22Rv1 (cell line): ENCODE results near the gene KLF2.

Experiments used
- CTCF ChIP-seq: fragments of 450-650 bp; IDR thresholded peaks from 2 replicates; pipeline ENCODE4 v1.5.1; 2017; ENCODE audit warnings: mild to moderate bottlenecking
- ZFX ChIP-seq: fragments of 450-650 bp; IDR thresholded peaks from 2 replicates; pipeline ENCODE4 v1.6.1; 2017; ENCODE audit warnings: antibody characterized with exemption, borderline replicate concordance

GRCh38 chr19:16343156-16343555 lies 18.5 kb downstream of the KLF2 start:
- TF ChIP-seq CTCF (no peak), ZFX (no peak)
